HepG2 (cell line): Measurements from ENCODE around the gene GTF3A. TPM values are rescaled to one million over a fixed set of nuclear protein-coding genes. Genes with fewer than 3 reads are reported as not detected.

Experiments
- ARNT ChIP-seq: fragments of 450-650 bp; IDR thresholded peaks from 2 replicates; pipeline ENCODE4 v1.6.1; 2017
- ARNTL ChIP-seq: sonication (generic); formaldehyde crosslinking; IDR thresholded peaks from 2 replicates; pipeline ENCODE4 v1.4.0; 2020; ENCODE audit warnings: mild to moderate bottlenecking, missing genetic modification reagents
- CEBPG ChIP-seq: IDR thresholded peaks from 2 replicates; pipeline ENCODE4 v1.6.1; 2016
- E2F2 ChIP-seq: sonication (generic); formaldehyde crosslinking; IDR thresholded peaks from 2 replicates; pipeline ENCODE4 v1.4.0; 2020; ENCODE audit warnings: missing genetic modification reagents, borderline replicate concordance
- FOXA1 ChIP-seq, 2 experiments: fragments of 450-650 bp in 1 of 2; sonication (generic) in 1 of 2; formaldehyde crosslinking in 1 of 2; IDR thresholded peaks; 2 replicates each; pipeline versions ENCODE4 v1.4.0 to v1.6.1; 2016 to 2020; ENCODE audit warnings: missing genetic modification reagents in 1 of 2
- FUBP1 ChIP-seq: sonication (generic); formaldehyde crosslinking; IDR thresholded peaks from 2 replicates; pipeline ENCODE4 v1.5.1; 2020; ENCODE audit warnings: missing genetic modification reagents, mild to moderate bottlenecking, borderline replicate concordance
- GABPB1 ChIP-seq: IDR thresholded peaks from 2 replicates; pipeline ENCODE4 v1.6.1; 2016; ENCODE audit warnings: mild to moderate bottlenecking, missing genetic modification reagents, moderate library complexity, missing compliant biosample characterization
- IKZF5 ChIP-seq: IDR thresholded peaks from 2 replicates; pipeline ENCODE4 v1.6.1; 2018; ENCODE audit warnings: missing genetic modification reagents, mild to moderate bottlenecking, missing compliant biosample characterization
- IRF1 ChIP-seq: sonication (generic); formaldehyde crosslinking; IDR thresholded peaks from 2 replicates; pipeline ENCODE4 v1.4.0; 2020; ENCODE audit warnings: low read depth, mild to moderate bottlenecking, missing genetic modification reagents
- IRX3 ChIP-seq: sonication (generic); formaldehyde crosslinking; IDR thresholded peaks from 2 replicates; pipeline ENCODE4 v1.8.1; 2023; ENCODE audit warnings: mild to moderate bottlenecking, low read depth, missing genetic modification reagents, borderline replicate concordance
- KDM2A ChIP-seq: sonication (generic); formaldehyde crosslinking; IDR thresholded peaks from 2 replicates; pipeline ENCODE4 v1.4.0; 2020; ENCODE audit warnings: low read depth, missing genetic modification reagents, borderline replicate concordance
- MAFF ChIP-seq: IDR thresholded peaks from 2 replicates; pipeline ENCODE4 v1.6.1; 2011; ENCODE audit warnings: low read depth, low read length, improper control_type of control experiment
- MATR3 ChIP-seq: sonication (generic); formaldehyde crosslinking; IDR thresholded peaks from 2 replicates; pipeline ENCODE4 v1.4.0; 2020; ENCODE audit warnings: missing genetic modification reagents
- MYC ChIP-seq: sonication (generic); formaldehyde crosslinking; IDR thresholded peaks from 2 replicates; pipeline ENCODE4 v1.9.0; 2021; ENCODE audit warnings: missing genetic modification reagents, borderline replicate concordance
- POLR2AphosphoS5 ChIP-seq: IDR thresholded peaks from 2 replicates; pipeline ENCODE4 v1.6.1; 2012; ENCODE audit warnings: low read depth, low read length
- RBM22 ChIP-seq: fragments of 200-400 bp; formaldehyde crosslinking; optimal IDR thresholded peaks from 2 replicates; pipeline ENCODE3; 2017; ENCODE audit warnings: mild to moderate bottlenecking, low read length, moderate library complexity
- RELA ChIP-seq: sonication (generic); formaldehyde crosslinking; IDR thresholded peaks from 2 replicates; pipeline ENCODE4 v1.4.0; 2020; ENCODE audit warnings: missing genetic modification reagents
- RFX1 ChIP-seq: fragments of 450-650 bp; IDR thresholded peaks from 2 replicates; pipeline ENCODE4 v1.6.1; 2017
- RFXANK ChIP-seq: IDR thresholded peaks from 2 replicates; pipeline ENCODE4 v1.6.1; 2016
- SUZ12 ChIP-seq: fragments of 150-350 bp; IDR thresholded peaks from 2 replicates; pipeline ENCODE4 v1.6.1; 2014; ENCODE audit warnings: low read depth, low read length
- XBP1 ChIP-seq: sonication (generic); formaldehyde crosslinking; IDR thresholded peaks from 2 replicates; pipeline ENCODE4 v1.5.0; 2020; ENCODE audit warnings: missing genetic modification reagents
- ZFP1 ChIP-seq: IDR thresholded peaks from 2 replicates; pipeline ENCODE4 v1.6.1; 2016
- ZFP62 ChIP-seq: sonication (generic); formaldehyde crosslinking; IDR thresholded peaks from 2 replicates; pipeline ENCODE4 v1.4.0; 2020; ENCODE audit warnings: missing genetic modification reagents
- ZMAT5 ChIP-seq: sonication (generic); formaldehyde crosslinking; IDR thresholded peaks from 2 replicates; pipeline ENCODE4 v1.5.0; 2020; ENCODE audit warnings: mild to moderate bottlenecking, low read depth, missing genetic modification reagents, borderline replicate concordance
- ZNF530 ChIP-seq: sonication (generic); formaldehyde crosslinking; IDR thresholded peaks from 2 replicates; pipeline ENCODE4 v1.5.0; 2020; ENCODE audit warnings: low read depth, mild to moderate bottlenecking, missing genetic modification reagents
- ZNF563 ChIP-seq: sonication (generic); formaldehyde crosslinking; IDR thresholded peaks from 2 replicates; pipeline ENCODE4 v1.8.0; 2022; ENCODE audit warnings: mild to moderate bottlenecking, moderate library complexity, missing genetic modification reagents
- ZNF747 ChIP-seq: sonication (generic); formaldehyde crosslinking; IDR thresholded peaks from 2 replicates; pipeline ENCODE4 v1.8.1; 2023; ENCODE audit warnings: missing genetic modification reagents, mild to moderate bottlenecking, borderline replicate concordance
- ZNF777 ChIP-seq: sonication (generic); formaldehyde crosslinking; IDR thresholded peaks from 2 replicates; pipeline ENCODE4 v1.4.0; 2020; ENCODE audit warnings: missing genetic modification reagents
- polyA plus RNA-seq, 8 experiments: library from polyadenylated mRNA; depleted of rRNA in 3 of 8; stranded (reverse) in 7 of 8; unstranded in 1 of 8; fragments of >200 nt; fragmentation: Illumina TruSeq in 4 of 8; extraction: Trizol in 4 of 8; gene quantifications; 2 replicates each; pipeline versions ENCODE4 v1.2.1 to v1.2.3, GENCODE V29; 2011 to 2016; ENCODE audit warnings: low read depth in 4 of 8, missing spikeins in 1 of 8, mixed read lengths in 1 of 8; ENCODE audit not compliant: insufficient read depth in 1 of 8
- total RNA-seq, 5 experiments: library from RNA; depleted of rRNA; stranded (reverse); fragments of >200 nt; fragmentation: Illumina TruSeq; extraction: Trizol; gene quantifications; 2 replicates each; pipeline ENCODE4 v1.2.3, GENCODE V29; 2016; ENCODE audit warnings: low read depth in 1 of 5

Gene GTF3A
- total and polyA plus RNA-seq, 2 of the 13 experiments (the other 11 are each of a cell fraction or from before 2014, with no cell fraction given), result 42.1 to 176 TPM

GRCh38 chr13:27396252-27396846 lies 28.1 kb upstream of the GTF3A start (continued):
- TF ChIP-seq IRX3 (no peak), ARNTL (CRISPR knock-in tag) (peak; percentile 70; the same call in 1 of the 2 replicates), RELA (CRISPR knock-in tag) (no peak), RFX1 (no peak), XBP1 (CRISPR knock-in tag) (no peak), POLR2AphosphoS5 (peak; percentile 97), SUZ12 (no peak), ZNF777 (CRISPR knock-in tag) (no peak), IKZF5 (CRISPR knock-in tag) (0 out of 2 replicates have a peak, but pooled peaks have one; percentile 42), GABPB1 (CRISPR knock-in tag) (peak; percentile 59), MAFF (no peak), ZNF563 (CRISPR knock-in tag) (peak; percentile 75; the same call in 1 of the 2 replicates), FOXA1 (IDR thresholded peaks at IDR 0.05) (no peak), FOXA1 (CRISPR knock-in tag; IDR thresholded peaks at IDR 0.05) (peak; percentile 71), RFXANK (CRISPR knock-in tag) (no peak), ZMAT5 (CRISPR knock-in tag) (no peak), MATR3 (CRISPR knock-in tag) (no peak), MYC (CRISPR knock-in tag) (no peak; the same call in 1 of the 2 replicates), ZNF530 (CRISPR knock-in tag) (no peak), ARNT (no peak), FUBP1 (CRISPR knock-in tag) (no peak), RBM22 (no peak), ZNF747 (no peak), IRF1 (CRISPR knock-in tag) (no peak), KDM2A (no peak), E2F2 (CRISPR knock-in tag) (no peak), CEBPG (CRISPR knock-in tag) (peak; percentile 54), ZFP1 (CRISPR knock-in tag) (no peak), ZFP62 (CRISPR knock-in tag) (no peak)
